Middle frontal gyrus (tissue), 1 donor: ENCODE measurements around the gene LRRN3.

Experiments
- DNase-seq: peaks from one replicate; pipeline ENCODE4 v3.0.0-alpha.2; 2015; ENCODE audit warnings: low spot score; ENCODE audit errors: extremely low spot score

The LRRN3 gene

GRCh38 chr7:111162692-111163091 is 71.8 kb downstream of the LRRN3 start:
- DNase-seq = no peak

DNA sequence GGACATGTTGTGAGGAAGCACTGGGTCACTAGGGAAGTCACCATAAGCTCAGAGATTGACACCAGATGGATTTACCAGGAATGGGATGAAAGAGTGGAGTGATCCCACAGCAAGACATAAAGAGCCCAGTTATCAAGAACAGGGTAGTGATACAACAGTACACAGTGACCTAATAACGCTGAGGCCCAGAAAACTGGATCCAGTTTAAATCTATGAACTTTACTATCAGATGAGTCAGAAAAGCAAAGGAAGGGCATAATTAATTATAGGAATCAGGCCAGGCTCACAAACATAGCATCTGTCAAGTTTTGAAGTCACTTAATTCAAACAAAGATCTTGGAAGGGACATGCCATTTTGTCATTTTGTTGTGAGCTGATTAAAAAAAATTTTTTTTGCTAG is 73.5 kb downstream of the LRRN3 start:
- no peak for DNase-seq

- no peak for DNase-seq
Measured at GRCh38 chr7:111168182-111168581, 77.3 kb downstream of the LRRN3 start.

- DNase-seq = no peak
Measured at GRCh38 chr7:111172564-111173257, 81.8 kb downstream of the LRRN3 start.

DNA sequence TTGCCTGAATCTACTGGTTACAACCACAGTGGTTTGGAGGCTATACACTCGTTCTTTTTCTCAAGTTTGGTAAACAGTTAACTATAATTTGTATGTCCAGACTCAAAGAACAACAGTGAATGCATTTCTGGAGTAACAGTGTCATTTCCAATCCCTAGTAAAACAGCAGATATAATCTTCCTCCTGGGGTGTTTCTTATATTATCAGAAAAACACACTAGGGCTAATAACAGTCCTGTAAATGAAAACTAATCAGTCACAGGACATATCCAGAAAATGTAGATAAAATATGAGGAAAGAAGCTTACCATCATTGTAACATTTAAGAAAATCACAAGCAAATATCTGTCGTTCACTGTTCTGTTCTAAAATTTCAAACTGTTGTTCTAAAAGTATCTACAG is 82.6 kb downstream of the LRRN3 start:
- DNase-seq = no peak

DNA sequence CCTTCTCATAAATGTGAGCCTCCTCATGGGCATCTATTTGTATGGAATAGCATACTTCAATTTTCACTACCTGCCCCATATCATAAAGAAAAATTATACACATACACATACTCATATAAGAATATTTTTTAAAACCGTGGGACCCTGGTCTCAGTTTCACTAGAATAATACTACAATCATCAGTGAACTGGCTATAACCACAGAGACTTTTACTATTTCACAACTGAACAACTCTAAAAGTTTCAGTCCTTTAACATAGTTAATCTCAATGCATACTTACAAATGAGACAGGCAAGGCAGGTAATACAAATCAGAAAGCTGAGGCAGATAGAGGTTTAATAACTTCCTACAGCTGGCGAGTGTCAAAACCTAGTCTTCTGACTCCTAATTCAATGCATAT is 83.1 kb downstream of the LRRN3 start:
- DNase-seq = no peak

DNA sequence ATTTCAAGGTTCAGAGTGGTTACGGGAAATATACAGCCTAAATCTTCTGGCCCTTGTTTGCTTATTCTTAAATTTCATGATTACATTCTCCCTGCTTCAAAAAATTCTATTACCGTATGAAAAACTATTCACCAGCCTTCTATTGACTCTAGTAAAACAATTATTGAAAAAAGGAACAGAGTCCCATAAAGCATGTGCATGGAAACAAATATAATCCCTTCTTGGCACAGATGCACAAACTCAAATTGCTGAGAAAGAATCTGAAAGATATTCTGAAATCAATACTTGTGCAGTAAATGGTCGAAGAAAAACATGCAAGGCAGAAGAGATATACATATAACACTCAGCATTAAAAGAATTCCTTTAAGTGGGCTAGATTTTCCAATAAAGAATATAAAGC is 83.6 kb downstream of the LRRN3 start:
- DNase-seq = no peak
